Inferior parietal cortex (tissue), 1 donor: Measurements from ENCODE around the gene P4HA2.

Experiments used
- DNase-seq: peaks from one replicate; pipeline ENCODE4 v3.0.0-alpha.2; 2016; ENCODE audit errors: extremely low spot score

P4HA2 gene

GRCh38 chr5:132264546-132265335 is 37.1 kb upstream of the P4HA2 start:
- no peak for DNase-seq

DNA sequence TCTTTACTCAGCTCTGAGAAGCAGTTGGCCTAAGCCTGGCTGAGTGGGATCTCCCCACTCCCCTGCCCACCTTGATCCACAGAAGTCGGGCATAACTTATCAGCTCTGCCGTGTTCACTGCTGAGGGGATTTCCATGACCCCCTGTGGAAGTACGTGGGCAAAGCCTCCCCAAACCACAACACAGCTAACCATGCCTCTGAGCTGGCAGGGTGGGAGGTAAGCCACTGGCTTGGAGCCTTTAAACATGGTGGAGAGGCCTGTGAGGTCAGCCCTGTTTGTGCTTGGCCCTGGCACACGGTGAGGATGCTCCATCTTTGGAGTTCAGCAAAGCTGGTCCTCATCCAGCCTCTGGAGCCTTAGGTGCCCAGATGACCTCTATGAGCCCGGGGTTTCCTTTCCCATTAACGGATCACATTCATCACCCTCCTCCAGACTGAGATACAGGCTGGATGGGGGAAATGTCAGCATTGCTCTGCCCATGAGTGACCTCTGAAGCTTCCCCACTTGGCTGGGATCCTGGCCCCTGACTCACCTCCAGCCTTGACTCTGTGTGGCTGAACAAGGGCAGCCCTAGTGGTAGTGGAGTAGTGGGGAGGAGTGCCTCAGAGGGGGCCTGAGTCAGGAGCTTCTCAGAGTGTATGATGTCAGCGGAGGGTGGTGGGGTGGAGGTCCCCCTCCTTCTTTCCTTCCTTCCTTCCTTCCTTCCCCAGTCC is 36.1 kb upstream of the P4HA2 start:
- no peak for DNase-seq

DNA sequence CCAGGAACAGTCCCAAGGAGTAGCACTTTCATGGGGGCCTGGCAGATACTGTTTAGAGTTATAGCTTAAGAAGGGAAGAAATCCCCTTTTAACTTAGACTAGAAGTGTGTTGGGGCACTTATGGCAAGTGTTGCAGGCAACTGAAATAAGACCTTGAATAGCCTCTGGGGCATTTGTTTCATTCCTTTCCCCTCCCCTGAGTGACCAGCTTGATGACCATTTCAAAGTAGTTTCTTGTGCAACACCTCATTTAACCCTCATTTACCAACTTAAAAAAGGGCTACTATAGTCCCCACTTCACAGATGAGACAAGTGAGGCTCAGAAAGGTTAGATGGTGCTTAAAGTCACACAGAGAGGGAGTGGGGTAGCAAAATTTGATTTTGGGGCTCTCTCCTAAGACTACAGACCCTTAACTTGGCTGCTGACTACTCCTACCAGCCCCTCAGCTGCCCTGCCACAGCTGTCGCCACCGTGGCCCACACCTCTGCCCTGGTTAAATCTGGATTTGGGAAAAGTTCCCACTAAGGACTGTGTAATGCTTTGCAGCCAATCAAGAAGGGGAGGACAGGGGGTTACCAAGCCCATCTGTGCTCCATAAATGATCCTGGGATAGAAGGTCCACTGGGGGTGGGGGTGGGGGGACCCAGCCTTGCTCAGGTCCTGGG is 35.4 kb upstream of the P4HA2 start:
- no peak for DNase-seq

DNA sequence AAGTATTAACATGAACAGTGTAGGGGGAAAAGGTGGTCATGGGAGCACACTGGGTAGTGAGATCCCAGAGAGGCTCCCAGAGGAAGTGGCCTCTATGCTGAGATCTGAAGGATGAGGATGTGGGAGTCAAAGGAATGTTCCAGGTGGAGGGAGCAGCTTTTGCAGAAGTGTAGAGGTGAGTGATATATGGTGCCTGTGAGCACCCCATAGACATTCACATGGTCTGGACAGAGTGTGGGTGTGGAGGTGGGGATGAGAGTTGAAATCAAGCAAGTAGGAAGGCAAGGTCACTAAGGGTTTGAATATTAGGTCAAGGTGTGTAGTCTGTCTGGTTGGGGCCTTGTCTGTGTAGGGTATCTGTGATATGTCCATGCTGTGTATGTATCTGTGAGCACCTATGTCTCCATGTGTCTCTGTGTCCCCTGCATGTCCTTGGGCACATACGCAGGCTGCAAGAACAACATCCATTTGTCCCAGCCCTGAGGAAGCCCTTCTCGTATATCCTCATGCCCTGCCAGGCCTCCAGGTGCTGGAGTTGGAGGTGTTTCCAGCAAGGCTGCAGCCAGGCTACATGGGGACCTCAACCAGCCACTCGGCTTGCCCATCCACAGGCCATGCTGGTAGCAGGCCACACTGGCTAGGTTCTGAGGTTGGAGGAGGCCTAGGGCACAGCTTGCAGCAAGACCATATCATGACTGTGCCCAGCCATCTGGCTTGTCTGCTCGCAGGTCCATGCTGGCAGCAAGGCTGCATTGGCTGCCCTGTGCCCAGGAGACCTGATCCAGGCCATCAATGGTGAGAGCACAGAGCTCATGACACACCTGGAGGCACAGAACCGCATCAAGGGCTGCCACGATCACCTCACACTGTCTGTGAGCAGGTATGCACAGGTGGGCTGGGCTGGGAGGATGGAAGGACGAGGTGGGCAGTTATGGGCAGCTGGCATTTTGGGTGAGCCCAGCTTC is 34.5 kb upstream of the P4HA2 start:
- no peak for DNase-seq

- peak; percentile 54 for DNase-seq
These were observed 33.3 kb upstream of the P4HA2 start for GRCh38 chr5:132260714-132261551.

- peak; percentile 19 for DNase-seq
These were observed 32.4 kb upstream of the P4HA2 start for GRCh38 chr5:132260051-132260450.

- peak; percentile 27 for DNase-seq
These were observed 31.6 kb upstream of the P4HA2 start for GRCh38 chr5:132259069-132259851.

- no peak for DNase-seq
These were observed 30.7 kb upstream of the P4HA2 start for GRCh38 chr5:132258102-132259068.

- no peak for DNase-seq
These were observed 29.8 kb upstream of the P4HA2 start, which contains the start of gene PDLIM4 for GRCh38 chr5:132257131-132258101. TSS of gene PDLIM4 (plus strand) at chr5:132257696. CDS start at chr5:132257735, 39 bp downstream.

- DNase-seq = no peak
These were observed 29.1 kb upstream of the P4HA2 start for GRCh38 chr5:132256783-132257130.

DNA sequence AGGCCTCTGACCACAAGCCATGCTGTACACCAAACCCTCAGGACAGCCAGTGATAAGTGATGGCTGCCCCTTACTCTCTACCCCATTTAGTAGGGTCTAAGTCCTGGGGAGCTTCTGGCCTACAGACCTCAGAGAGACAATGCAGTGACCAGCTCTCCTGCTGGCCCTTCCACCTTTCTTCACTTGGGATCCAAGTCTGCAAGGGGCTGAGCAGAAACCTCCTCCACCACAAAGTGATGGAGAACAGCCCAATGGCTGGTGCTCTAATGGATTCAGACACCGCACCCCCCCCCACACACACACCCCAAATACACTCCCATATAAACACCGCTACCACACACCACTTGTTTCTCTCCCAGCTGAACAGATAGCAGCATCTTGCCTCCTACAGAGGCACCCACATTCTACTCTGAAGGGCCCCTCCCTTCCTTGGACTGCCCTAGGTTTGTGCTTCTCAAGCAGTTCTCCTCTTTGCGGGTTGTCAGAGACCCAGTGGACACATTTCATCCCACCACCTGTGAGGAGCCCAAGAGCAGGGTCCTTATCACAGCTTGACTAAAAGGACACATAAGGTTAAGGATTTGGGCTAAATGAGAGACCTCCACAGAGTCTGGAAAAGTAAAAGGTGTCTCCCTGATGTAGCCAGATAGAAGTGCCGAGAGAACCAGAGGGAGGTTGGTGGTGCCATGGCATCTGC is 28.6 kb upstream of the P4HA2 start:
- DNase-seq = no peak

DNA sequence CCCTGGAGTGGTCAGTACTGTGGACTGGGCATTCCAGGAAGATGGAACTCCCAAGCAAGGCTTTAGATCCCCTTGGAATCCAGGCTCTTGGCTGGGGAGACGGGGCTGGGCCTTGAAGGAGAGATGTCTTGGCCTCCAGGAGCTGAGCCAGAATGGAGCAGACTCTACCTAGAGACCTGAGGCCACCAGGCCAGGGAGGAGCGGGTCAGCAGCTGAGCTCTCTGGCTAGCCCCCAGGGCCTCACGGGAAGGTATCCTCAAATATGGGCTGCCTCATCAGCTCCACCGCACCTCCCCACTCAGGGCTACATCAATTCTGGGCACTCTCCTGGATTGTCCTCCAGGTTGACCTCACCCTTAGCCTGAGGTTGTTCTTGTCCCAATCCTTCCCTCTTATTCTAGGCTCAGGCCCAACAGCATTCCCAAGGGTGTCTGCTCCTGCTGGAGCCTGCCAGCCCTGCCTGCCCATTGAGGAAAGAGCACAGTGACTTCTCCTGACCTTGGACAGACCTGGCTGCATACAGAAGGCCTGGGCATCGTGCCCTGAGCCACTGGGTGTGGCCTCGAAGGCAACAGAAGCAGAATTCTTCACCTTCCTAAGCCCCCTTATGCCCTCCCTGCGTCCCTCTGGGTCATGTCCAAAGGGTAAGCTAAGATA is 26.8 kb upstream of the P4HA2 start:
- no peak for DNase-seq

- DNase-seq = no peak
These were observed 26.0 kb upstream of the P4HA2 start for GRCh38 chr5:132253452-132254320.

- DNase-seq = no peak
These were observed 25.4 kb upstream of the P4HA2 start for GRCh38 chr5:132253008-132253441.

DNA sequence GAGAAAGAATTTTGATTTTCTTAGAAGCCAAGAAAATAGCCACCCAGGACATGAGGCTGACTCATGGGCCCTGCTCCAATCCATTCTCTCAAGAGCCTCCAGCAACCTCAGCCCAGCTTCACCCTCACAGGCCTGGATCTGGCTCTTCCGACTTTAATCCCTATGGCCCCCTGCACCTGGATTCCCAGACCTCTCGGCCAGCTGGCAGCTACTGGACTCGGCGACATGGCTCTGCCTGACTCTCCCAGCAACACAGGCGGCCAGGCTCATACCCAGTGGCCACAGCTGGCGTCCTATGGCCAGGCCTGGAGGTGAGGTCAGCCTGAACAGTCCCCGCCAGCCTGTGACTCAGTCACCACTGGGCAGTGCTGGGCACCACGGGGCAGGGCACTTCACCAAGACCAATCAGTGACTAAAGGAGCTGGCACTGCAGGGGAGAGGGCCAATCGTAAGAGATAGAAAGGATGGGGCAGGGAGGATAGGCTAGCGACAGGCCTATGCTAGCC is 23.6 kb upstream of the P4HA2 start:
- DNase-seq = no peak
